GM12801 (cell line): Measurements from ENCODE around the gene ZEB1.

Source experiments
- CTCF ChIP-seq: IDR thresholded peaks from one replicate; pipeline ENCODE4 v1.5.1; 2011; ENCODE audit warnings: control low read depth; ENCODE audit not compliant: insufficient read length; ENCODE audit errors: extremely low read depth

ZEB1 gene

GRCh38 chr10:31397852-31398251 is 78.8 kb downstream of the ZEB1 start:
- no peak for TF ChIP-seq CTCF

- TF ChIP-seq CTCF: no peak
These were observed 80.2 kb downstream of the ZEB1 start for GRCh38 chr10:31399171-31399570.

GRCh38 chr10:31399631-31400030 is 80.6 kb downstream of the ZEB1 start:
- no peak for TF ChIP-seq CTCF

- TF ChIP-seq CTCF: no peak
These were observed 82.3 kb downstream of the ZEB1 start for GRCh38 chr10:31401287-31401686.

- no peak for TF ChIP-seq CTCF
These were observed 85.6 kb downstream of the ZEB1 start for GRCh38 chr10:31404640-31405039.

- TF ChIP-seq CTCF: no peak
These were observed 94.3 kb downstream of the ZEB1 start for GRCh38 chr10:31413325-31413724.

GRCh38 chr10:31418481-31418880 is 99.5 kb downstream of the ZEB1 start:
- no peak for TF ChIP-seq CTCF
